ENCODE results near the gene ZNF628. TPM values are rescaled to one million over a fixed set of nuclear protein-coding genes. Genes with fewer than 3 reads are reported as not detected.

The ZNF628 gene
- total RNA-seq, 1 donor from 2014 or later = 4.2 TPM

- DNase-seq (ENCODE audit: low read depth) = peak; percentile 86
- H3K4me3 ChIP-seq (ENCODE audit: low read depth, low read length) = peak within 1 kb of the TSS; percentile 91
- TF ChIP-seq CTCF (conservative IDR thresholded peaks at IDR 0.05; ENCODE audit: low read depth, low read length) = no peak
These were observed 15.0 kb upstream of the ZNF628 start, which contains the start of gene ISOC2 for GRCh38 chr19:55461259-55461973. TSS of gene ISOC2 (minus strand) at chr19:55461642. CDS start at chr19:55456486, 5,156 bp downstream.

GRCh38 chr19:55461974-55462626 lies 14.3 kb upstream of the ZNF628 start:
- no peak for DNase-seq (ENCODE audit: low read depth)
- no peak for TF ChIP-seq CTCF (conservative IDR thresholded peaks at IDR 0.05; ENCODE audit: low read depth, low read length)

GRCh38 chr19:55462722-55463121 lies 13.7 kb upstream of the ZNF628 start:
- TF ChIP-seq CTCF (conservative IDR thresholded peaks at IDR 0.05; ENCODE audit: low read depth, low read length) = no peak
- peak overlapping the region; percentile 91 for H3K4me3 ChIP-seq (ENCODE audit: low read depth, low read length)
- DNase-seq (ENCODE audit: low read depth) = no peak

More at GRCh38 chr19:55461974-55462626, 14.3 kb upstream of the ZNF628 start:
- H3K4me3 ChIP-seq (ENCODE audit: low read depth, low read length) = peak overlapping the region; percentile 91

GRCh38 chr19:55463583-55464031 lies 12.8 kb upstream of the ZNF628 start:
- no peak for DNase-seq (ENCODE audit: low read depth)
- no peak overlapping the region for H3K4me3 ChIP-seq (ENCODE audit: low read depth, low read length)
- no peak for TF ChIP-seq CTCF (conservative IDR thresholded peaks at IDR 0.05; ENCODE audit: low read depth, low read length)

GRCh38 chr19:55464039-55464661 lies 12.3 kb upstream of the ZNF628 start:
- DNase-seq (ENCODE audit: low read depth) = no peak
- no peak for TF ChIP-seq CTCF (conservative IDR thresholded peaks at IDR 0.05; ENCODE audit: low read depth, low read length)
- no peak overlapping the region for H3K4me3 ChIP-seq (ENCODE audit: low read depth, low read length)

GRCh38 chr19:55464662-55465054 lies 11.8 kb upstream of the ZNF628 start, which contains the start of gene C19orf85:
TSS of gene C19orf85 (minus strand) at chr19:55464751. CDS start at chr19:55464554, 197 bp downstream.
- TF ChIP-seq CTCF (conservative IDR thresholded peaks at IDR 0.05; ENCODE audit: low read depth, low read length) = no peak
- no peak for DNase-seq (ENCODE audit: low read depth)
- H3K4me3 ChIP-seq (ENCODE audit: low read depth, low read length) = no peak within 1 kb of the TSS

Measured in epithelial cell of proximal tubule (primary cell).